SK-N-SH treated with all-trans-retinoic acid at 6 μM for 48 hours (cell line): ENCODE results near the gene PHACTR3.

Experiments used
- ATAC-seq: fragments of 200-7000 bp; cut with Tn5 transposase; 3 replicates; pipeline ENCODE4 v1.9.1; 2020; ENCODE audit warnings: mild to moderate bottlenecking, moderate library complexity
- ARNTL ChIP-seq: fragments of 450-650 bp; formaldehyde crosslinking; IDR thresholded peaks from 2 replicates; pipeline ENCODE4 v1.5.0; 2020; ENCODE audit warnings: low read depth, mild to moderate bottlenecking, moderate library complexity, borderline replicate concordance
- BACH2 ChIP-seq: fragments of 250-450 bp; sonication (Bioruptor Pico); IDR thresholded peaks from 2 replicates; pipeline ENCODE4 v1.9.0; 2021; ENCODE audit warnings: mild to moderate bottlenecking, borderline replicate concordance
- CSDC2 ChIP-seq: fragments of 250-450 bp; sonication (Bioruptor Pico); IDR thresholded peaks from 2 replicates; pipeline ENCODE4 v1.5.0; 2020; ENCODE audit warnings: mild to moderate bottlenecking, moderate library complexity
- ESRRG ChIP-seq: fragments of 250-450 bp; sonication (Bioruptor Pico); IDR thresholded peaks from 2 replicates; pipeline ENCODE4 v1.6.1; 2021; ENCODE audit warnings: mild to moderate bottlenecking
- GLIS3 ChIP-seq: fragments of 250-450 bp; sonication (Bioruptor Pico); IDR thresholded peaks from 2 replicates; pipeline ENCODE4 v1.5.0; 2020; ENCODE audit warnings: mild to moderate bottlenecking, moderate library complexity
- ISL1 ChIP-seq: fragments of 250-450 bp; sonication (Bioruptor Pico); IDR thresholded peaks from 2 replicates; pipeline ENCODE4 v2.1.2; 2022; ENCODE audit warnings: mild to moderate bottlenecking, moderate library complexity
- OSR1 ChIP-seq: fragments of 250-450 bp; sonication (Bioruptor Pico); IDR thresholded peaks from 2 replicates; pipeline ENCODE4 v1.8.0; 2022; ENCODE audit warnings: moderate library complexity, mild to moderate bottlenecking, inconsistent platforms
- POU6F1 ChIP-seq: fragments of 250-450 bp; sonication (Bioruptor Pico); IDR thresholded peaks from 2 replicates; pipeline ENCODE4 v1.8.0; 2021; ENCODE audit warnings: low read depth, mild to moderate bottlenecking, moderate library complexity, borderline replicate concordance
- RARB ChIP-seq: fragments of 250-450 bp; sonication (Bioruptor Pico); IDR thresholded peaks from 2 replicates; pipeline ENCODE4 v1.8.0; 2021; ENCODE audit warnings: mild to moderate bottlenecking, moderate library complexity
- SNAI2 ChIP-seq: fragments of 250-450 bp; sonication (Bioruptor Pico); IDR thresholded peaks from 2 replicates; pipeline ENCODE4 v1.5.0; 2020; ENCODE audit warnings: mild to moderate bottlenecking, moderate library complexity
- TOX ChIP-seq: fragments of 250-450 bp; sonication (Bioruptor Pico); IDR thresholded peaks from 2 replicates; pipeline ENCODE4 v1.8.0; 2021; ENCODE audit warnings: mild to moderate bottlenecking, moderate library complexity, borderline replicate concordance
- ZFP3 ChIP-seq: fragments of 250-450 bp; sonication (Bioruptor Pico); IDR thresholded peaks from 2 replicates; pipeline ENCODE4 v1.5.0; 2020; ENCODE audit warnings: mild to moderate bottlenecking, moderate library complexity
- ZNF565 ChIP-seq: fragments of 450-650 bp; formaldehyde crosslinking; conservative IDR thresholded peaks from 2 replicates; pipeline ENCODE4 v1.5.0; 2020; ENCODE audit warnings: low read depth, mild to moderate bottlenecking, moderate library complexity
- ZNF70 ChIP-seq: fragments of 450-650 bp; formaldehyde crosslinking; IDR thresholded peaks from 2 replicates; pipeline ENCODE4 v1.5.0; 2020; ENCODE audit warnings: mild to moderate bottlenecking, moderate library complexity
- ZNF8 ChIP-seq: fragments of 450-650 bp; formaldehyde crosslinking; IDR thresholded peaks from 2 replicates; pipeline ENCODE4 v1.5.0; 2020; ENCODE audit warnings: mild to moderate bottlenecking, moderate library complexity
- TF ChIP-seq, protein P1 (sequence below): fragments of 250-450 bp; sonication (Bioruptor Pico); IDR thresholded peaks from 2 replicates; pipeline ENCODE4 v1.5.1; 2020; ENCODE audit warnings: low read depth, mild to moderate bottlenecking, moderate library complexity
- TF ChIP-seq, protein P2 (sequence below): fragments of 250-450 bp; sonication (Bioruptor Pico); IDR thresholded peaks from 2 replicates; pipeline ENCODE4 v1.5.0; 2020; ENCODE audit warnings: mild to moderate bottlenecking, moderate library complexity
- TF ChIP-seq, protein P3 (sequence below): fragments of 250-450 bp; sonication (Bioruptor Pico); IDR thresholded peaks from 2 replicates; pipeline ENCODE4 v1.5.1; 2021; ENCODE audit warnings: mild to moderate bottlenecking, moderate library complexity

Gene PHACTR3

DNA sequence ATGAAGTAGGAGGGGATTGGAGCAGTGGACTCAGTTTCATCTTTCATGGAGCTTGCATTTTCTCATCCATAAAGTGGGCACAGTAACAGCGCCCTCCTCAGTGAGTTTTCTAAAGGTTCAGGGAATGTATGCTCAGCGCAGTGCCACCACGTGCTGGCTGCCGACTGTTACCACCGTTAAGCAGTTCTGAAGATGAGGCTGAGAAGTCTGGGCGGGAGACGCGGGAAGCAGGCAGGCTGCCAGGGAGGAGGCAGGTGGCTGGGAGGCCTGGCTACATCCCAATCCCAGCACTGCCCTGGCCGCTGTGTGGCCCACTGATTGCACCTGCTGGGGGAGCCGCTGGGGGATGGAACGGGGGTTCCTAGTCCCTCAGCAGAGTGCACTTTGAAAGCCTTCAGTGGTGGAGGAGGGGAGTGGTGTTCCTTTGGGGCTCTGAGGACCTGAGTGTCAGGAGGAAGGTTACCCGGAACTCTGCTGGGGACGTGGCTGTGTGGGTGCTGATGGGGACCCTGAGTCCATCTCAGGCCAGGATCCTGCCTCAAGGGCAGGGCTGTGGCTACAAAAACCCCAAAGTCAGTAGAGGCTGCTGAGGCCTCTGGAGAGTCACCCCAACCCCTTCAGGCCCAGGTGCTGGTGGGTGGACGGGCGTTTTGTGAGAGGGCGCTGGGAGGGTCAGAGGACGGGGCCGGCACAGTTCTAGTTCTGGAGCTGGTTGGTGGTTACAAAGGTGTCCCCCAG, 28.0 kb upstream of the PHACTR3 start:
- no peak for ATAC-seq
- TF ChIP-seq, protein P1, sequence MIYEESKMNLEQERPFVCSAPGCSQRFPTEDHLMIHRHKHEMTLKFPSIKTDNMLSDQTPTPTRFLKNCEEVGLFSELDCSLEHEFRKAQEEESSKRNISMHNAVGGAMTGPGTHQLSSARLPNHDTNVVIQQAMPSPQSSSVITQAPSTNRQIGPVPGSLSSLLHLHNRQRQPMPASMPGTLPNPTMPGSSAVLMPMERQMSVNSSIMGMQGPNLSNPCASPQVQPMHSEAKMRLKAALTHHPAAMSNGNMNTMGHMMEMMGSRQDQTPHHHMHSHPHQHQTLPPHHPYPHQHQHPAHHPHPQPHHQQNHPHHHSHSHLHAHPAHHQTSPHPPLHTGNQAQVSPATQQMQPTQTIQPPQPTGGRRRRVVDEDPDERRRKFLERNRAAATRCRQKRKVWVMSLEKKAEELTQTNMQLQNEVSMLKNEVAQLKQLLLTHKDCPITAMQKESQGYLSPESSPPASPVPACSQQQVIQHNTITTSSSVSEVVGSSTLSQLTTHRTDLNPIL (CRISPR knock-in tag): no peak
- TF ChIP-seq OSR1 (no peak), ESRRG (CRISPR knock-in tag) (no peak), ZNF70 (no peak), ZFP3 (CRISPR knock-in tag) (no peak), GLIS3 (CRISPR knock-in tag) (no peak), ZNF565 (CRISPR knock-in tag) (no peak), ARNTL (no peak), CSDC2 (CRISPR knock-in tag) (no peak), POU6F1 (CRISPR knock-in tag) (no peak), ISL1 (CRISPR knock-in tag) (no peak), BACH2 (CRISPR knock-in tag) (no peak), RARB (CRISPR knock-in tag) (no peak), ZNF8 (CRISPR knock-in tag) (no peak)
- TF ChIP-seq, protein P2, sequence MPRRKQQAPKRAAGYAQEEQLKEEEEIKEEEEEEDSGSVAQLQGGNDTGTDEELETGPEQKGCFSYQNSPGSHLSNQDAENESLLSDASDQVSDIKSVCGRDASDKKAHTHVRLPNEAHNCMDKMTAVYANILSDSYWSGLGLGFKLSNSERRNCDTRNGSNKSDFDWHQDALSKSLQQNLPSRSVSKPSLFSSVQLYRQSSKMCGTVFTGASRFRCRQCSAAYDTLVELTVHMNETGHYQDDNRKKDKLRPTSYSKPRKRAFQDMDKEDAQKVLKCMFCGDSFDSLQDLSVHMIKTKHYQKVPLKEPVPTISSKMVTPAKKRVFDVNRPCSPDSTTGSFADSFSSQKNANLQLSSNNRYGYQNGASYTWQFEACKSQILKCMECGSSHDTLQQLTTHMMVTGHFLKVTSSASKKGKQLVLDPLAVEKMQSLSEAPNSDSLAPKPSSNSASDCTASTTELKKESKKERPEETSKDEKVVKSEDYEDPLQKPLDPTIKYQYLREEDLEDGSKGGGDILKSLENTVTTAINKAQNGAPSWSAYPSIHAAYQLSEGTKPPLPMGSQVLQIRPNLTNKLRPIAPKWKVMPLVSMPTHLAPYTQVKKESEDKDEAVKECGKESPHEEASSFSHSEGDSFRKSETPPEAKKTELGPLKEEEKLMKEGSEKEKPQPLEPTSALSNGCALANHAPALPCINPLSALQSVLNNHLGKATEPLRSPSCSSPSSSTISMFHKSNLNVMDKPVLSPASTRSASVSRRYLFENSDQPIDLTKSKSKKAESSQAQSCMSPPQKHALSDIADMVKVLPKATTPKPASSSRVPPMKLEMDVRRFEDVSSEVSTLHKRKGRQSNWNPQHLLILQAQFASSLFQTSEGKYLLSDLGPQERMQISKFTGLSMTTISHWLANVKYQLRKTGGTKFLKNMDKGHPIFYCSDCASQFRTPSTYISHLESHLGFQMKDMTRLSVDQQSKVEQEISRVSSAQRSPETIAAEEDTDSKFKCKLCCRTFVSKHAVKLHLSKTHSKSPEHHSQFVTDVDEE (CRISPR knock-in tag): no peak

GRCh38 chr20:59577037-59577808, 27.1 kb upstream of the PHACTR3 start:
- TF ChIP-seq, protein P1 (CRISPR knock-in tag): no peak
- TF ChIP-seq TOX (no peak), SNAI2 (CRISPR knock-in tag) (no peak), ZNF565 (CRISPR knock-in tag) (no peak), RARB (CRISPR knock-in tag) (no peak)
- no peak for ATAC-seq

DNA sequence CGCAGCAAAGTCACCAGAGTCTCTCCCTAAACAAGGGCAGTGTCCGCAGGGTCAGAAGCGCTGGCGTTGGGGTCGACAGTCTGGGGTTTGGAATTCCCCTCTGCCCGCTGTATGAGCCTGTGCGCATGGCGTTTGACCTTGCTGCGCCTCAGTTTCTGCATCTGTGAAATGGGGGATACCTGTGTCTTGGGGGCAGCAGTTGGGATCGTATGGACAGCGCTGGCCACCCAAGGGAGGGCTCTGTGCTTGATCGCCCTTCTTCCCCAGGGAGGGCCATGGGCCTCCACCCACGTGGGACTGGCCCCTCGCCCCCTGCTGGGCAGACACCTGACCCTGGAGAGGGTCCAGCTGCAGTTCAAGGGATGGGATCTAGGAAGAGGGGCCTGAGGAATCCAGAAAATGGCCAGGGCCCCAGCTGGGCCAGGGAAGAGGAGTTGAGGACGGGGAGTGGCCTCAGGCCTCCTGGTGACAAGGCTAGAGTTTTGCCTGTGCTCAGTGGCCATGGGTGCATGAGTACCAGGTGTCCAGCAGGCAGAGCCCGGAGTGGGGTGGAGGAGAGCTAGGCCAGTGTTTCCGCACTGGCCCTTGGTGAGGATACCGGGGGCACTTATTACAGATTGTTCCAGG, 26.4 kb upstream of the PHACTR3 start:
- no peak for ATAC-seq
- TF ChIP-seq, protein P3, sequence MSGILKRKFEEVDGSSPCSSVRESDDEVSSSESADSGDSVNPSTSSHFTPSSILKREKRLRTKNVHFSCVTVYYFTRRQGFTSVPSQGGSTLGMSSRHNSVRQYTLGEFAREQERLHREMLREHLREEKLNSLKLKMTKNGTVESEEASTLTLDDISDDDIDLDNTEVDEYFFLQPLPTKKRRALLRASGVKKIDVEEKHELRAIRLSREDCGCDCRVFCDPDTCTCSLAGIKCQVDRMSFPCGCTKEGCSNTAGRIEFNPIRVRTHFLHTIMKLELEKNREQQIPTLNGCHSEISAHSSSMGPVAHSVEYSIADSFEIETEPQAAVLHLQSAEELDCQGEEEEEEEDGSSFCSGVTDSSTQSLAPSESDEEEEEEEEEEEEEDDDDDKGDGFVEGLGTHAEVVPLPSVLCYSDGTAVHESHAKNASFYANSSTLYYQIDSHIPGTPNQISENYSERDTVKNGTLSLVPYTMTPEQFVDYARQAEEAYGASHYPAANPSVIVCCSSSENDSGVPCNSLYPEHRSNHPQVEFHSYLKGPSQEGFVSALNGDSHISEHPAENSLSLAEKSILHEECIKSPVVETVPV: no peak
- TF ChIP-seq POU6F1 (CRISPR knock-in tag) (no peak), BACH2 (CRISPR knock-in tag) (no peak), ESRRG (CRISPR knock-in tag) (no peak), RARB (CRISPR knock-in tag) (no peak), ZNF70 (no peak)
